HepG2 (cell line): ENCODE data around the gene ANXA11. TPM values are rescaled to one million over a fixed set of nuclear protein-coding genes. Genes with fewer than 3 reads are reported as not detected.

Experiments
- ATAC-seq: fragments of 200-7000 bp; cut with Tn5 transposase; 3 replicates; pipeline ENCODE4 v1.9.1; 2020; ENCODE audit warnings: mild to moderate bottlenecking, moderate library complexity
- BruUV-seq: library from RNA; stranded (reverse); fragments of 400-500 nt; replicated peaks from 2 replicates; lab custom pipeline; 2021; lab: Mats Ljungman, UMichigan
- CTCF ChIA-PET: fragments of 300-600 bp; formaldehyde crosslinking; extraction: SDS; loops from one replicate; lab custom pipeline; 2021; ENCODE audit warnings: low total read pairs, inconsistent platforms, low intra/inter-chr PET ratio; lab: Yijun Ruan, JAX
- POLR2A ChIA-PET: fragments of 350-600 bp; sonication (Branson Sonifier 250); formaldehyde crosslinking; loops from one replicate; lab custom pipeline; 2020; ENCODE audit warnings: antibody characterized with exemption, inconsistent platforms; lab: Yijun Ruan, JAX
- DNase-seq: peaks from one replicate; pipeline ENCODE4 v3.0.0-alpha.2; 2015; ENCODE audit warnings: low spot score
- FAIRE-seq: peaks from 3 replicates; lab custom pipeline; 2011; peaks lifted over from hg19 to GRCh38; lab: Jason Lieb, UNC
- H2AFZ ChIP-seq: one replicate; pipeline ENCODE4 v1.6.1; 2011; ENCODE audit warnings: low read length, inconsistent platforms
- H3K27ac ChIP-seq: fragments of 300-600 bp; 3 replicates; pipeline ENCODE4 v1.8.0; 2011; ENCODE audit warnings: mixed run types, mild to moderate bottlenecking, mixed read lengths, low read length, inconsistent platforms; ENCODE audit not compliant: insufficient read depth; ENCODE audit errors: extremely low read length
- H3K27me3 ChIP-seq, 2 experiments: fragments of 200-600 bp in 1 of 2; 2 replicates in 1 of 2; 3 replicates in 1 of 2; pipeline versions ENCODE4 v1.6.0 to v1.8.0; 2011; ENCODE audit warnings: low read length in 2 of 2, mild to moderate bottlenecking in 2 of 2, moderate library complexity in 2 of 2, inconsistent platforms in 1 of 2; ENCODE audit not compliant: insufficient read depth in 2 of 2, control insufficient read depth in 1 of 2
- H3K36me3 ChIP-seq, 2 experiments: fragments of 200-600 bp in 1 of 2; replicated peaks in 1 of 2; 2 replicates in 1 of 2; 3 replicates in 1 of 2; pipeline versions ENCODE4 v1.5.1 to v1.8.0; 2011; ENCODE audit warnings: low read length in 2 of 2, inconsistent platforms in 1 of 2; ENCODE audit not compliant: insufficient read depth in 2 of 2, control insufficient read depth in 1 of 2
- H3K4me1 ChIP-seq: 2 replicates; pipeline ENCODE4 v1.5.1; 2012; ENCODE audit warnings: low read length, inconsistent platforms; ENCODE audit not compliant: insufficient read depth
- H3K4me2 ChIP-seq: 2 replicates; pipeline ENCODE4 v1.6.0; 2011; ENCODE audit warnings: low read depth, low read length, inconsistent platforms
- H3K4me3 ChIP-seq, 3 experiments: fragments of 200-600 bp in 1 of 3; sonication (generic), shearing (Covaris generic) in 1 of 3; replicated peaks in 1 of 3; 2 replicates each; pipeline ENCODE4 v1.5.1; 2011 to 2016; ENCODE audit warnings: low read length in 3 of 3, inconsistent platforms in 2 of 3, low read depth in 2 of 3, mild to moderate bottlenecking in 2 of 3, control low read depth in 1 of 3, mixed read lengths in 1 of 3; ENCODE audit not compliant: insufficient read depth in 1 of 3
- H3K79me2 ChIP-seq: one replicate; pipeline ENCODE4 v1.6.1; 2011; ENCODE audit warnings: low read length, inconsistent platforms; ENCODE audit not compliant: insufficient read depth
- H3K9ac ChIP-seq: 2 replicates; pipeline ENCODE4 v1.6.0; 2011; ENCODE audit warnings: mild to moderate bottlenecking, low read depth, low read length, inconsistent platforms; ENCODE audit not compliant: insufficient read depth
- H3K9me3 ChIP-seq: 2 replicates; pipeline ENCODE4 v1.5.1; 2012; ENCODE audit warnings: mild to moderate bottlenecking, low read length
- H4K20me1 ChIP-seq: 2 replicates; pipeline ENCODE4 v1.6.0; 2011; ENCODE audit warnings: inconsistent platforms, mild to moderate bottlenecking, low read length, moderate library complexity; ENCODE audit not compliant: insufficient read depth
- GATAD1 ChIP-seq: IDR thresholded peaks from 2 replicates; pipeline ENCODE4 v1.6.1; 2016; ENCODE audit warnings: missing genetic modification reagents, missing compliant biosample characterization
- HMGA1 ChIP-seq: sonication (generic); formaldehyde crosslinking; conservative IDR thresholded peaks from 2 replicates; pipeline ENCODE4 v1.4.0; 2020; ENCODE audit warnings: missing genetic modification reagents
- MAFF ChIP-seq: IDR thresholded peaks from 2 replicates; pipeline ENCODE4 v1.6.1; 2011; ENCODE audit warnings: low read depth, low read length, improper control_type of control experiment
- TCF7 ChIP-seq: sonication (generic); IDR thresholded peaks from 2 replicates; pipeline ENCODE4 v1.6.1; 2016; ENCODE audit warnings: antibody characterized with exemption, low read depth
- THYN1 ChIP-seq: sonication (generic); formaldehyde crosslinking; IDR thresholded peaks from 2 replicates; pipeline ENCODE4 v1.8.1; 2023; ENCODE audit warnings: low read depth, mild to moderate bottlenecking, moderate library complexity, missing genetic modification reagents, borderline replicate concordance
- ZFY ChIP-seq: sonication (generic); formaldehyde crosslinking; IDR thresholded peaks from 2 replicates; pipeline ENCODE4 v1.4.0; 2020; ENCODE audit warnings: missing genetic modification reagents
- ZKSCAN5 ChIP-seq: sonication (generic); formaldehyde crosslinking; IDR thresholded peaks from 2 replicates; pipeline ENCODE4 v1.5.1; 2020; ENCODE audit warnings: mild to moderate bottlenecking, missing genetic modification reagents
- ZNF510 ChIP-seq: sonication (generic); formaldehyde crosslinking; IDR thresholded peaks from 2 replicates; pipeline ENCODE4 v1.4.0; 2020; ENCODE audit warnings: low read depth, mild to moderate bottlenecking, missing genetic modification reagents
- WGBS: methylation state at CpG from one replicate; pipeline ENCODE4 v1.1.6; 2017; ENCODE audit warnings: low lambda C conversion rate; 5-methylcytosine and 5-hydroxymethylcytosine counted together
- in situ Hi-C: cut with HindIII; loops from 2 replicates; pipeline ENCODE4 v1.10.0; 2017; ENCODE audit warnings: low pct_unique_long_range_greater_than_20kb; ENCODE audit not compliant: extremely low pct_ligation_motif_present
- intact Hi-C: fragments of 100-400 bp; cut with micrococcal nuclease; formaldehyde crosslinking; loops from one replicate; pipeline ENCODE4 v1.10.0; 2022; ENCODE audit not compliant: unreplicated experiment
- polyA plus RNA-seq, 8 experiments: library from polyadenylated mRNA; depleted of rRNA in 3 of 8; stranded (reverse) in 7 of 8; unstranded in 1 of 8; fragments of >200 nt; fragmentation: Illumina TruSeq in 4 of 8; extraction: Trizol in 4 of 8; gene quantifications; 2 replicates each; pipeline versions ENCODE4 v1.2.1 to v1.2.3, GENCODE V29; 2011 to 2016; ENCODE audit warnings: low read depth in 4 of 8, missing spikeins in 1 of 8, mixed read lengths in 1 of 8; ENCODE audit not compliant: insufficient read depth in 1 of 8
- total RNA-seq, 5 experiments: library from RNA; depleted of rRNA; stranded (reverse); fragments of >200 nt; fragmentation: Illumina TruSeq; extraction: Trizol; gene quantifications; 2 replicates each; pipeline ENCODE4 v1.2.3, GENCODE V29; 2016; ENCODE audit warnings: low read depth in 1 of 5
- TF ChIP-seq, protein P1 (sequence below): sonication (generic); formaldehyde crosslinking; IDR thresholded peaks from 2 replicates; pipeline ENCODE4 v1.4.0; 2020; ENCODE audit warnings: missing genetic modification reagents; ENCODE audit errors: not compliant biosample characterization
- TF ChIP-seq, protein P2 (sequence below): sonication (generic); formaldehyde crosslinking; conservative IDR thresholded peaks from 2 replicates; pipeline ENCODE4 v1.4.0; 2020; ENCODE audit warnings: mild to moderate bottlenecking, missing genetic modification reagents, moderate library complexity

The ANXA11 gene
- total and polyA plus RNA-seq, 2 of the 13 experiments (the other 11 are each of a cell fraction or from before 2014, with no cell fraction given): 30.6 to 51.5 TPM

GRCh38 chr10:80158598-80159127, 46.7 kb downstream of the ANXA11 start:
- H3K4me2 ChIP-seq: no peak overlapping the region
- TF ChIP-seq ZKSCAN5 (CRISPR knock-in tag) (no peak), GATAD1 (CRISPR knock-in tag) (no peak), ZNF510 (CRISPR knock-in tag) (no peak), ZFY (CRISPR knock-in tag) (no peak), MAFF (no peak), HMGA1 (no peak), THYN1 (CRISPR knock-in tag) (no peak), TCF7 (no peak)
- TF ChIP-seq, protein P1, sequence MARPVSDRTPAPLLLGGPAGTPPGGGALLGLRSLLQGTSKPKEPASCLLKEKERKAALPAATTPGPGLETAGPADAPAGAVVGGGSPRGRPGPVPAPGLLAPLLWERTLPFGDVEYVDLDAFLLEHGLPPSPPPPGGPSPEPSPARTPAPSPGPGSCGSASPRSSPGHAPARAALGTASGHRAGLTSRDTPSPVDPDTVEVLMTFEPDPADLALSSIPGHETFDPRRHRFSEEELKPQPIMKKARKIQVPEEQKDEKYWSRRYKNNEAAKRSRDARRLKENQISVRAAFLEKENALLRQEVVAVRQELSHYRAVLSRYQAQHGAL (CRISPR knock-in tag): no peak
- TF ChIP-seq, protein P2, sequence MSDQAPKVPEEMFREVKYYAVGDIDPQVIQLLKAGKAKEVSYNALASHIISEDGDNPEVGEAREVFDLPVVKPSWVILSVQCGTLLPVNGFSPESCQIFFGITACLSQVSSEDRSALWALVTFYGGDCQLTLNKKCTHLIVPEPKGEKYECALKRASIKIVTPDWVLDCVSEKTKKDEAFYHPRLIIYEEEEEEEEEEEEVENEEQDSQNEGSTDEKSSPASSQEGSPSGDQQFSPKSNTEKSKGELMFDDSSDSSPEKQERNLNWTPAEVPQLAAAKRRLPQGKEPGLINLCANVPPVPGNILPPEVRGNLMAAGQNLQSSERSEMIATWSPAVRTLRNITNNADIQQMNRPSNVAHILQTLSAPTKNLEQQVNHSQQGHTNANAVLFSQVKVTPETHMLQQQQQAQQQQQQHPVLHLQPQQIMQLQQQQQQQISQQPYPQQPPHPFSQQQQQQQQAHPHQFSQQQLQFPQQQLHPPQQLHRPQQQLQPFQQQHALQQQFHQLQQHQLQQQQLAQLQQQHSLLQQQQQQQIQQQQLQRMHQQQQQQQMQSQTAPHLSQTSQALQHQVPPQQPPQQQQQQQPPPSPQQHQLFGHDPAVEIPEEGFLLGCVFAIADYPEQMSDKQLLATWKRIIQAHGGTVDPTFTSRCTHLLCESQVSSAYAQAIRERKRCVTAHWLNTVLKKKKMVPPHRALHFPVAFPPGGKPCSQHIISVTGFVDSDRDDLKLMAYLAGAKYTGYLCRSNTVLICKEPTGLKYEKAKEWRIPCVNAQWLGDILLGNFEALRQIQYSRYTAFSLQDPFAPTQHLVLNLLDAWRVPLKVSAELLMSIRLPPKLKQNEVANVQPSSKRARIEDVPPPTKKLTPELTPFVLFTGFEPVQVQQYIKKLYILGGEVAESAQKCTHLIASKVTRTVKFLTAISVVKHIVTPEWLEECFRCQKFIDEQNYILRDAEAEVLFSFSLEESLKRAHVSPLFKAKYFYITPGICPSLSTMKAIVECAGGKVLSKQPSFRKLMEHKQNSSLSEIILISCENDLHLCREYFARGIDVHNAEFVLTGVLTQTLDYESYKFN (CRISPR knock-in tag): no peak
- FAIRE-seq (no peak), ATAC-seq (no peak), DNase-seq (no peak)
- no peaks in the 10 kb centered on the region for H3K79me2 ChIP-seq
- CTCF ChIA-PET: no interaction called here
- no peak overlapping the region for H2AFZ ChIP-seq
- H3K4me3 ChIP-seq: no peak overlapping the region
- H3K27me3 ChIP-seq: no peaks in the 10 kb centered on the region
- no peak overlapping the region for H3K9ac ChIP-seq
- no TSS peak for BruUV-seq
- no peaks in the 10 kb centered on the region for H3K4me1 ChIP-seq
- WGBS: 91% methylated on average over 7 of the region's 14 CpGs
- POLR2A ChIA-PET: no interaction called here
- in situ Hi-C loops: no loop called here
- H3K27ac ChIP-seq: no peak overlapping the region
- no peaks in the 10 kb centered on the region for H4K20me1 ChIP-seq
- no peaks in the 10 kb centered on the region for H3K9me3 ChIP-seq
- peaks cover 19 to 55% of the 10 kb centered on the region in 2 experiments; a peak in 4 of 5 replicates for H3K36me3 ChIP-seq
- intact Hi-C loops: no loop called here
